Fibroblast of pulmonary artery (primary cell): Measurements from ENCODE around the gene MLEC.

Experiments used
- DNase-seq: peaks from one replicate; pipeline ENCODE4 v3.0.0-alpha.2; 2010; ENCODE audit warnings: low read depth
- H3K4me3 ChIP-seq: replicated peaks from 2 replicates; pipeline ENCODE4 v1.5.1; 2011; ENCODE audit warnings: low read depth, mild to moderate bottlenecking, control low read depth, low read length, moderate library complexity
- CTCF ChIP-seq: IDR thresholded peaks from 2 replicates; pipeline ENCODE4 v1.5.1; 2011; ENCODE audit warnings: mild to moderate bottlenecking, control low read depth, low read length, inconsistent platforms; ENCODE audit errors: missing control alignments

Gene MLEC

DNA sequence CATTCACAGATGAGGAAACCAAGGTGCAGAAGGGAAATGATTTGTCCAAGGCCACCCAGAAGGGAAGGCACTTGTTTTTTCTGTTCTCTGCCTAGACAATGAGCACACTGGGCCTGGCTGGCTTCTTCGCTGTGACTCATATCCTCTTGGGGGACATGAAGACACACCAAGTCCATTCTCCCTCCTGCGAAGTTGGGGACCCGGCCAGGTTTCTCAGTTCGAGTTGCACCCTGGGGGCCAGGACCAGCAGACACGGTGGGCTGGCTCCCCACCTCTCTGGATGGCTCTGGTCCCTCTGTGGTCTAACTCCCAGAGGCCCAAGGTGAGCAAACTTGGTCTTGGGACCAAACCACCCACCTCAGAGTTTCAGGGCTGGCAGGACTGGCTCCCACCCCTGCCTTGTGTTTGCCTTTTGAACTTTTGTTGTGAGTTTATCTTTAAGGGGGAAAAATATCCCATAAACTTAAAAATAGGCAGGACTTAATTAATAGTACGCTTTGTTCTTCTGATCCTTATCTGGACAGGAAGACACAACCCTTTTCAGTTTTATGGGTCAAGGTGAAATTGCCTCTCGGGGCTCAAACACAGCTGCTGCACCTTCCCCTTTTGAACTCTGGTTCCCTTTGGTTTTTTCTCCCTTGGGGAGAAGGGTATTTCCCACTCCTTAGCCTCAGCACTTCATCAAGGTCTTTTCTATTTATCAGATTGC, 9.0 kb upstream of the MLEC start:
- no peak overlapping the region for H3K4me3 ChIP-seq
- DNase-seq = peak; percentile 56
- TF ChIP-seq CTCF = no peak

DNA sequence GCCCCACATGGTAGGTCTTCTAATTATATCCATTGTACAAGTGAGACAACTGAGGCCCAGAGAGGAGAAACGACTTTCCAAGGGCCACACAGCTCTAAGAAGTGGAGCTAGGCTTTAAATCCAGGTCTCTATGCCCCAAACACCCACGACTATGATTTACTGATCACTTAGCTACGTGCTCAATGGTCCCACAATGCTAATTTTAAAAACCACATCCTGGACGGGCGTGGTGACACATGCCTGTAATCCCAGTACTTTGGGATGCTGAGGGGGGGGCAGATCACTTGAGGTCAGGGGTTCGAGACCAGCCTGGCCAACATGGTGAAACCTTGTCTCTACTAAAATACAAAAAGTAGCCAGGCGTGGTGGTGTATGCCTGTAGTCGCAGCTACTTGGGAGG, 8.4 kb upstream of the MLEC start:
- DNase-seq = no peak
- H3K4me3 ChIP-seq = no peak overlapping the region
- TF ChIP-seq CTCF = no peak

- TF ChIP-seq CTCF = no peak
- no peak overlapping the region for H3K4me3 ChIP-seq
- no peak for DNase-seq
Measured at GRCh38 chr12:120680165-120680738, 6.7 kb upstream of the MLEC start.

- no peak for TF ChIP-seq CTCF
- no peak overlapping the region for H3K4me3 ChIP-seq
- DNase-seq = peak; percentile 32
Measured at GRCh38 chr12:120684523-120684932, 2.4 kb upstream of the MLEC start.

DNA sequence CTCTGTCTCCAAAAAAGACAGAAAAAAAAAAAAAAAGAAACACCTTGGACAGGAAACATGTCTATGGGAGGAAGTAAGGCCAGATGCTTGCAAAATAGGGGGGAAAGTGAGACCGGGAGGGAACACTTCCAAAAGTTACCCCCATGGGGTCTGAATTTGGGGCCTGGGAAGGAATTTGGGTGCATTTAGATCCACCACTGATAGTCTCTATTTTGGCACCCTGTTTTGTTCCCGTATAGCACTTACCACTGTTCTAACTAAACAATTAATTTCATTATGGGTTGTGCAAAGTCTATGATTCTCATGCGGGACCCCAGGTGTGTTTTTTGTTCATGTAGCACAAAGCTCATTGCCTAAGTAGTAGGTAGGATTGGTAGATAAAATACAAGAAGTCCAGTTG, 1.4 kb upstream of the MLEC start:
- DNase-seq = no peak
- H3K4me3 ChIP-seq = no peak overlapping the region
- TF ChIP-seq CTCF = no peak

DNA sequence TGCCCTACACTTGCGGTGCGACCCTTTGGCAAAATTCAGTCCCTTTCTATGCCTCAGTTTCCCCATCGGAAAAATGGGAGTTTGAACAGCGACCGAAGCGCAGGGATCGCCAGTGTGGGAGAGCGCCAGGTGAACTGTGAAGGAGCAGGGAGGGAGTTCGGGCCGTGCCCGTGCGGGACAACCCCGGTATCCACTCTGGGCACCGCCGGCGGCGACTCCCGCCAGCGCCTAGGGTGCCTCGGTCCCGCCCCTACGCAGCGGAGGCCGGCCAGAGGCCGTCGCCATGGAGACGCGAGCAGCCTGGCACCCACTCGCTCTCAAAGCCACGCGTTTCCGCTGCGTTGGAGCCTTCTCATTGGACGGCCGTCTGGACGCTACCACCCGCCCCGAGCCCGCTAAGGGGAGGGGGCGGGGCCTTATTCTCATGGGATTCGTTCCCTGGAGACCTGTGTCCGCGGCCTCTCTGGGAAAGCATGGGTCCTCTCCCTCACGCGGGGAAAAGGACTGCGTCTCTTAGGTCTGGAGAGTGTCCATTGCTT, 729 bp upstream of the MLEC start:
- peak overlapping the region; percentile 71 for H3K4me3 ChIP-seq
- no peak for TF ChIP-seq CTCF
- DNase-seq = peak; percentile 98
